HepG2 (cell line): Measurements from ENCODE around the gene TNFAIP1. TPM values are rescaled to one million over a fixed set of nuclear protein-coding genes. Genes with fewer than 3 reads are reported as not detected.

Experiments used
- BRD4 ChIP-seq: sonication (generic); formaldehyde crosslinking; IDR thresholded peaks from 2 replicates; pipeline ENCODE4 v1.4.0; 2020; ENCODE audit warnings: missing genetic modification reagents
- CSRNP2 ChIP-seq: sonication (generic); formaldehyde crosslinking; conservative IDR thresholded peaks from 2 replicates; pipeline ENCODE4 v1.8.0; 2022; ENCODE audit warnings: low read depth, missing genetic modification reagents
- HNF1A ChIP-seq, 2 experiments: sonication (generic) in 1 of 2; formaldehyde crosslinking in 1 of 2; IDR thresholded peaks; 2 replicates each; pipeline versions ENCODE4 v1.4.0 to v1.6.1; 2016 to 2020; ENCODE audit warnings: borderline replicate concordance in 1 of 2, low read depth in 1 of 2, mild to moderate bottlenecking in 1 of 2, missing genetic modification reagents in 1 of 2
- HOMEZ ChIP-seq: IDR thresholded peaks from 2 replicates; pipeline ENCODE4 v1.6.1; 2016; ENCODE audit warnings: low read depth
- NR2F6 ChIP-seq, 2 experiments: IDR thresholded peaks; 2 replicates each; pipeline ENCODE4 v1.6.1; 2016; ENCODE audit warnings: antibody characterized with exemption in 1 of 2, mild to moderate bottlenecking in 1 of 2
- SYNCRIP ChIP-seq: fragments of 200-400 bp; formaldehyde crosslinking; IDR thresholded peaks from 2 replicates; pipeline ENCODE4 v1.6.1; 2018; ENCODE audit warnings: mild to moderate bottlenecking, low read depth, low read length; ENCODE audit not compliant: insufficient read depth
- ZFAT ChIP-seq: sonication (generic); formaldehyde crosslinking; conservative IDR thresholded peaks from 2 replicates; pipeline ENCODE4 v1.8.1; 2023; ENCODE audit warnings: missing genetic modification reagents, inconsistent platforms
- ZIK1 ChIP-seq: sonication (generic); formaldehyde crosslinking; IDR thresholded peaks from 2 replicates; pipeline ENCODE4 v1.5.0; 2020; ENCODE audit warnings: mild to moderate bottlenecking, low read depth, missing genetic modification reagents, borderline replicate concordance
- ZNF292 ChIP-seq: sonication (generic); formaldehyde crosslinking; IDR thresholded peaks from 2 replicates; pipeline ENCODE4 v1.8.1; 2022; ENCODE audit warnings: mild to moderate bottlenecking, low read depth, missing genetic modification reagents, borderline replicate concordance
- ZNF652 ChIP-seq: IDR thresholded peaks from 2 replicates; pipeline ENCODE4 v1.6.1; 2016; ENCODE audit warnings: low read depth, borderline replicate concordance
- polyA plus RNA-seq, 8 experiments: library from polyadenylated mRNA; depleted of rRNA in 3 of 8; stranded (reverse) in 7 of 8; unstranded in 1 of 8; fragments of >200 nt; fragmentation: Illumina TruSeq in 4 of 8; extraction: Trizol in 4 of 8; gene quantifications; 2 replicates each; pipeline versions ENCODE4 v1.2.1 to v1.2.3, GENCODE V29; 2011 to 2016; ENCODE audit warnings: low read depth in 4 of 8, missing spikeins in 1 of 8, mixed read lengths in 1 of 8; ENCODE audit not compliant: insufficient read depth in 1 of 8
- total RNA-seq, 5 experiments: library from RNA; depleted of rRNA; stranded (reverse); fragments of >200 nt; fragmentation: Illumina TruSeq; extraction: Trizol; gene quantifications; 2 replicates each; pipeline ENCODE4 v1.2.3, GENCODE V29; 2016; ENCODE audit warnings: low read depth in 1 of 5
- TF ChIP-seq, protein P1 (sequence below): sonication (generic); formaldehyde crosslinking; IDR thresholded peaks from 2 replicates; pipeline ENCODE4 v1.5.0; 2020; ENCODE audit warnings: missing genetic modification reagents, mild to moderate bottlenecking, borderline replicate concordance
- TF ChIP-seq, protein P2 (sequence below): sonication (generic); formaldehyde crosslinking; conservative IDR thresholded peaks from 2 replicates; pipeline ENCODE4 v1.4.0; 2020; ENCODE audit warnings: missing genetic modification reagents
- TF ChIP-seq, protein P3 (sequence below): sonication (generic); formaldehyde crosslinking; IDR thresholded peaks from 2 replicates; pipeline ENCODE4 v1.5.1; 2020; ENCODE audit warnings: mild to moderate bottlenecking, missing genetic modification reagents

TNFAIP1 gene
- total and polyA plus RNA-seq, 2 of the 13 experiments (the other 11 are each of a cell fraction or from before 2014, with no cell fraction given): 17.5 to 40.6 TPM

DNA sequence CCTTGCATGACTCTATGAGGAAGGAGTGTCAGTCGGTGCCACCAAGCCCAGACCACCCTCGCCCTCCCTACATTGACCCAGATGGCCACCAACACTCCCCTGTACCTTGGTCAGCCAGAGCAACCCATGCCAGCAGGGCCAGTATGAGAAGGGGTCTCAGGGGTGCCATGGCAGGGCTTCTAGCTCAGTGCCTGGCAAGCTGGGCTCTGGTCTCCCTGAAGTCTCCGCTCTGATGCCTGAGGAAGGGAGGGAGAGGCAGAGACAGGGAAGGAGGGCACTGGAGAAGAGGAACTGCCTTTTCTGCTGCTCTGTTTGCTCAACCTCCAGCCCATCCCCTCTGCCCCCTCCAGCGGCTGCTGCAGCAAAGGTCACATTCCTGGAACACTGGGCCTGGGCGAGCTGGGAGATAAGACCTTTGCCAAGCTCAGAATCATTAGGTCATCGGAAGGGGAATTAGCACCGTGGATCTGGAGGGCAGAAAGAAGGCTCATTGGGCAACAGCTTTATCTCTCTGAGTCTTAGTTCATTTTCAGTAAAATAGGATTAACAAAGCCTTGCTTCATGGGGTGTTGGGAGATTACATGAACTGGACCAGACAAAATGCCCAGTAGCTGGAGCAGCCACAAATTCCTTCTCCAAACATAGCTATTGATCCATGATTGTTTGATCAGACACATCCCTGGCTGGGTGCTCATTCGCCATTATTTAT is 34.6 kb downstream of the TNFAIP1 start, which contains the start of gene VTN (continued):
- TF ChIP-seq SYNCRIP (no peak), CSRNP2 (CRISPR knock-in tag) (no peak), ZNF652 (0 out of 2 replicates have a peak, but pooled peaks have one; percentile 11), ZNF292 (CRISPR knock-in tag) (peak; percentile 71; the same call in 1 of the 2 replicates), HNF1A (IDR thresholded peaks at IDR 0.05; ENCODE audit: low read depth) (peak; percentile 67; the same call in 1 of the 2 replicates), HNF1A (CRISPR knock-in tag; IDR thresholded peaks at IDR 0.05; ENCODE audit: borderline replicate concordance) (peak; percentile 82; the same call in 1 of the 2 replicates), BRD4 (CRISPR knock-in tag) (peak; percentile 95), NR2F6 (IDR thresholded peaks at IDR 0.05) (peak; percentile 99), NR2F6 (CRISPR knock-in tag; IDR thresholded peaks at IDR 0.05) (peak; percentile 99), HOMEZ (CRISPR knock-in tag) (peak; percentile 42; the same call in 1 of the 2 replicates), ZIK1 (CRISPR knock-in tag) (peak; percentile 50; the same call in 1 of the 2 replicates), ZFAT (no peak)
- TF ChIP-seq, protein P1, sequence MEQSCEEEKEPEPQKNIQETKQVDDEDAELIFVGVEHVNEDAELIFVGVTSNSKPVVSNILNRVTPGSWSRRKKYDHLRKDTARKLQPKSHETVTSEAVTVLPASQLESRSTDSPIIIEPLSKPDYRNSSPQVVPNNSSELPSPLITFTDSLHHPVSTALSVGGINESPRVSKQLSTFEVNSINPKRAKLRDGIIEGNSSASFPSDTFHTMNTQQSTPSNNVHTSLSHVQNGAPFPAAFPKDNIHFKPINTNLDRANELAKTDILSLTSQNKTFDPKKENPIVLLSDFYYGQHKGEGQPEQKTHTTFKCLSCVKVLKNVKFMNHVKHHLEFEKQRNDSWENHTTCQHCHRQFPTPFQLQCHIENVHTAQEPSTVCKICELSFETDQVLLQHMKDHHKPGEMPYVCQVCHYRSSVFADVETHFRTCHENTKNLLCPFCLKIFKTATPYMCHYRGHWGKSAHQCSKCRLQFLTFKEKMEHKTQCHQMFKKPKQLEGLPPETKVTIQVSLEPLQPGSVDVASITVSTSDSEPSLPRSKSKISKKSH: no peak; the same call in 1 of the 2 replicates
- TF ChIP-seq, protein P2, sequence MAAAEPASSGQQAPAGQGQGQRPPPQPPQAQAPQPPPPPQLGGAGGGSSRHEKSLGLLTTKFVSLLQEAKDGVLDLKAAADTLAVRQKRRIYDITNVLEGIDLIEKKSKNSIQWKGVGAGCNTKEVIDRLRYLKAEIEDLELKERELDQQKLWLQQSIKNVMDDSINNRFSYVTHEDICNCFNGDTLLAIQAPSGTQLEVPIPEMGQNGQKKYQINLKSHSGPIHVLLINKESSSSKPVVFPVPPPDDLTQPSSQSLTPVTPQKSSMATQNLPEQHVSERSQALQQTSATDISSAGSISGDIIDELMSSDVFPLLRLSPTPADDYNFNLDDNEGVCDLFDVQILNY (CRISPR knock-in tag): no peak
- TF ChIP-seq, protein P3, sequence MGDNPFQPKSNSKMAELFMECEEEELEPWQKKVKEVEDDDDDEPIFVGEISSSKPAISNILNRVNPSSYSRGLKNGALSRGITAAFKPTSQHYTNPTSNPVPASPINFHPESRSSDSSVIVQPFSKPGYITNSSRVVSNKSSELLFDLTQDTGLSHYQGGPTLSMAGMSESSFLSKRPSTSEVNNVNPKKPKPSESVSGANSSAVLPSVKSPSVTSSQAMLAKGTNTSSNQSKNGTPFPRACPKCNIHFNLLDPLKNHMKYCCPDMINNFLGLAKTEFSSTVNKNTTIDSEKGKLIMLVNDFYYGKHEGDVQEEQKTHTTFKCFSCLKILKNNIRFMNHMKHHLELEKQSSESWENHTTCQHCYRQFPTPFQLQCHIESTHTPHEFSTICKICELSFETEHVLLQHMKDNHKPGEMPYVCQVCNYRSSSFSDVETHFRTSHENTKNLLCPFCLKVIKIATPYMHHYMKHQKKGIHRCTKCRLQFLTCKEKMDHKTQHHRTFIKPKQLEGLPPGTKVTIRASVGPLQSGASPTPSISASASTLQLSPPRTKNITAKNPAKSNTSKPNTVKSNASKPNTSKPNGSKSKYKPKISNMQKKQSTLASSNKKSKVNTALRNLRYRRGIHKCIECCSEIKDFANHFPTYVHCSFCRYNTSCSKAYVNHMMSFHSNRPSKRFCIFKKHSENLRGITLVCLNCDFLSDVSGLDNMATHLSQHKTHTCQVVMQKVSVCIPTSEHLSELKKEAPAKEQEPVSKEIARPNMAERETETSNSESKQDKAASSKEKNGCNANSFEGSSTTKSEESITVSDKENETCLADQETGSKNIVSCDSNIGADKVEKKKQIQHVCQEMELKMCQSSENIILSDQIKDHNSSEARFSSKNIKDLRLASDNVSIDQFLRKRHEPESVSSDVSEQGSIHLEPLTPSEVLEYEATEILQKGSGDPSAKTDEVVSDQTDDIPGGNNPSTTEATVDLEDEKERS: no peak
